Caco-2 (cell line): Measurements from ENCODE around the gene GLCCI1. TPM values are rescaled to one million over a fixed set of nuclear protein-coding genes. Genes with fewer than 3 reads are reported as not detected.

Experiments used
- BruUV-seq: library from RNA; stranded (reverse); fragments of 400-500 nt; replicated peaks from 2 replicates; lab custom pipeline; 2021; lab: Mats Ljungman, UMichigan
- CTCF ChIA-PET: fragments of 300-600 bp; sonication (Branson Sonifier 250); formaldehyde crosslinking; loops from one replicate; lab custom pipeline; 2022; ENCODE audit warnings: antibody characterized with exemption; lab: Charles Lee
- POLR2A ChIA-PET: fragments of 300-600 bp; sonication (Branson Sonifier 250); formaldehyde crosslinking; loops from one replicate; lab custom pipeline; 2022; ENCODE audit warnings: antibody characterized with exemption; lab: Charles Lee
- DNase-seq, 2 experiments: peaks; one replicate each; pipeline versions ENCODE4 v3.0.0 to v3.0.0-alpha.2; 2020 to 2022
- H3K27me3 ChIP-seq: replicated peaks from 2 replicates; pipeline ENCODE4 v1.6.0; 2011; ENCODE audit warnings: low read length; ENCODE audit not compliant: control insufficient read depth, insufficient read depth
- H3K36me3 ChIP-seq: 2 replicates; pipeline ENCODE4 v1.5.1; 2011; ENCODE audit warnings: low read length; ENCODE audit not compliant: control insufficient read depth, insufficient read depth
- H3K4me1 ChIP-seq: fragments of 250-450 bp; sonication (Bioruptor Pico); 2 replicates; pipeline ENCODE4 v1.5.1; 2020; ENCODE audit warnings: mild to moderate bottlenecking
- H3K4me3 ChIP-seq: 2 replicates; pipeline ENCODE4 v1.5.1; 2011; ENCODE audit warnings: low read depth, mild to moderate bottlenecking, control low read depth, low read length
- H3K9me3 ChIP-seq: fragments of 250-450 bp; sonication (Bioruptor Pico); 2 replicates; pipeline ENCODE4 v1.5.1; 2020; ENCODE audit warnings: mild to moderate bottlenecking, moderate library complexity
- H3K27ac Mint-ChIP-seq: one replicate; pipeline ENCODE4 v1.8.0; 2022; ENCODE audit warnings: mixed read lengths; ENCODE audit not compliant: unreplicated experiment
- H3K27me3 Mint-ChIP-seq: one replicate; pipeline ENCODE4 v1.8.0; 2022; ENCODE audit warnings: mixed read lengths; ENCODE audit not compliant: insufficient read depth, unreplicated experiment
- H3K36me3 Mint-ChIP-seq: one replicate; pipeline ENCODE4 v1.8.0; 2022; ENCODE audit warnings: mild to moderate bottlenecking, mixed read lengths; ENCODE audit not compliant: insufficient read depth, unreplicated experiment
- H3K4me1 Mint-ChIP-seq: one replicate; pipeline ENCODE4 v1.8.0; 2022; ENCODE audit warnings: low read depth, mixed read lengths; ENCODE audit not compliant: unreplicated experiment
- H3K4me3 Mint-ChIP-seq: one replicate; pipeline ENCODE4 v1.8.0; 2022; ENCODE audit warnings: mild to moderate bottlenecking, moderate library complexity, mixed read lengths; ENCODE audit not compliant: unreplicated experiment
- H3K9me3 Mint-ChIP-seq: one replicate; pipeline ENCODE4 v1.8.0; 2022; ENCODE audit warnings: mixed read lengths; ENCODE audit not compliant: unreplicated experiment
- CTCF ChIP-seq, 2 experiments: fragments of 200-600 bp in 1 of 2; IDR thresholded peaks; 1 replicate in 1 of 2; 2 replicates in 1 of 2; pipeline versions ENCODE4 v1.5.1 to v1.8.0; 2011 to 2022; ENCODE audit warnings: antibody characterized with exemption in 1 of 2, control low read depth in 1 of 2, inconsistent platforms in 1 of 2, low read depth in 1 of 2, low read length in 1 of 2, mild to moderate bottlenecking in 1 of 2, moderate library complexity in 1 of 2; ENCODE audit not compliant: insufficient read depth in 1 of 2, severe bottlenecking in 1 of 2, unreplicated experiment in 1 of 2
- intact Hi-C: fragments of 100-400 bp; cut with micrococcal nuclease; formaldehyde crosslinking; loops from one replicate; pipeline ENCODE4 v1.10.0; 2022; ENCODE audit not compliant: unreplicated experiment
- total RNA-seq: library from RNA; stranded (reverse); gene quantifications from 2 replicates; pipeline ENCODE4 v1.2.3, GENCODE V29; 2022

GLCCI1 gene
- total RNA-seq, 1 experiment from 2014 or later, result 18.8 TPM

GRCh38 chr7:8125680-8126444 lies 157.3 kb downstream of the GLCCI1 start:
- H3K4me3 Mint-ChIP-seq, result no peak overlapping the region
- H3K4me1 Mint-ChIP-seq, result no peaks in the 10 kb centered on the region
- Histone ChIP-seq H3K4me1 (no peaks in the 10 kb centered on the region), H3K4me3 (no peak overlapping the region), H3K27me3 (no peaks in the 10 kb centered on the region), H3K9me3 (no peaks in the 10 kb centered on the region), H3K36me3 (no peaks in the 10 kb centered on the region)
- no peaks in the 10 kb centered on the region for H3K27me3 Mint-ChIP-seq
- no TSS peak for BruUV-seq
- intact Hi-C loops, result no loop called here
- no peak for DNase-seq
- no peaks in the 10 kb centered on the region for H3K9me3 Mint-ChIP-seq
- no peak overlapping the region for H3K27ac Mint-ChIP-seq
- ChIA-PET CTCF (no interaction called here), POLR2A (no interaction called here)
- H3K36me3 Mint-ChIP-seq, result no peaks in the 10 kb centered on the region
- no peak for TF ChIP-seq CTCF (IDR thresholded peaks at IDR 0.05; ENCODE audit: insufficient read depth in 1 of 2, low read depth in 1 of 2, low read length in 1 of 2, severe bottlenecking in 1 of 2, unreplicated experiment in 1 of 2)

GRCh38 chr7:8126601-8127167 lies 158.1 kb downstream of the GLCCI1 start:
- H3K36me3 Mint-ChIP-seq, result no peaks in the 10 kb centered on the region
- Histone ChIP-seq H3K4me1 (no peaks in the 10 kb centered on the region), H3K9me3 (no peaks in the 10 kb centered on the region), H3K36me3 (no peaks in the 10 kb centered on the region), H3K4me3 (no peak overlapping the region), H3K27me3 (no peaks in the 10 kb centered on the region)
- no peak for TF ChIP-seq CTCF (IDR thresholded peaks at IDR 0.05; ENCODE audit: insufficient read depth in 1 of 2, low read depth in 1 of 2, low read length in 1 of 2, severe bottlenecking in 1 of 2, unreplicated experiment in 1 of 2)
- no peaks in the 10 kb centered on the region for H3K27me3 Mint-ChIP-seq
- no TSS peak for BruUV-seq
- no peaks in the 10 kb centered on the region for H3K9me3 Mint-ChIP-seq
- ChIA-PET CTCF (no interaction called here), POLR2A (no interaction called here)
- H3K4me3 Mint-ChIP-seq, result no peak overlapping the region
- no peak overlapping the region for H3K27ac Mint-ChIP-seq
- DNase-seq, result no peak
- intact Hi-C loops, result no loop called here
- no peaks in the 10 kb centered on the region for H3K4me1 Mint-ChIP-seq

GRCh38 chr7:8128449-8129317 lies 160.1 kb downstream of the GLCCI1 start:
- CTCF ChIA-PET, result no interaction called here
- H3K9me3 Mint-ChIP-seq, result no peaks in the 10 kb centered on the region
- no peak overlapping the region for H3K4me3 Mint-ChIP-seq
- no peak for DNase-seq
- no peak for TF ChIP-seq CTCF (IDR thresholded peaks at IDR 0.05; ENCODE audit: insufficient read depth in 1 of 2, low read depth in 1 of 2, low read length in 1 of 2, severe bottlenecking in 1 of 2, unreplicated experiment in 1 of 2)
- Histone ChIP-seq H3K4me1 (no peaks in the 10 kb centered on the region), H3K4me3 (no peak overlapping the region), H3K36me3 (no peaks in the 10 kb centered on the region), H3K9me3 (no peaks in the 10 kb centered on the region), H3K27me3 (no peaks in the 10 kb centered on the region)
- no peaks in the 10 kb centered on the region for H3K4me1 Mint-ChIP-seq
- intact Hi-C loops, result no loop called here
- POLR2A ChIA-PET, result no interaction called here
- no peaks in the 10 kb centered on the region for H3K36me3 Mint-ChIP-seq
- no TSS peak for BruUV-seq
- H3K27ac Mint-ChIP-seq, result no peak overlapping the region
- H3K27me3 Mint-ChIP-seq, result no peaks in the 10 kb centered on the region
